GM23248 (cell line): Measurements from ENCODE around the gene POLR3H. TPM values are rescaled to one million over a fixed set of nuclear protein-coding genes. Genes with fewer than 3 reads are reported as not detected.
"Not testable (repeated sequence)": the region's sequence is repeated elsewhere in the genome, so short reads cannot be mapped to it uniquely, and the experiment has no call there.

Experiments
- DNase-seq: peaks from one replicate; pipeline ENCODE4 v3.0.0-alpha.2; 2015
- H2AFZ ChIP-seq: fragments of 200-600 bp; sonication (generic); 2 replicates; pipeline ENCODE4 v1.6.1; 2016; ENCODE audit warnings: antibody characterized with exemption
- H3F3A ChIP-seq: fragments of 200-600 bp; sonication (generic); 2 replicates; pipeline ENCODE4 v1.6.1; 2016; ENCODE audit warnings: mild to moderate bottlenecking, antibody characterized with exemption, mixed run types; ENCODE audit not compliant: insufficient read depth
- H3K27ac ChIP-seq: fragments of 200-600 bp; sonication (generic); 2 replicates; pipeline ENCODE4 v1.5.1; 2016; ENCODE audit warnings: mild to moderate bottlenecking
- H3K27me3 ChIP-seq: fragments of 200-600 bp; sonication (generic); replicated peaks from 2 replicates; pipeline ENCODE4 v1.6.1; 2016; ENCODE audit warnings: mild to moderate bottlenecking; ENCODE audit not compliant: insufficient read depth
- H3K36me3 ChIP-seq: fragments of 200-600 bp; sonication (generic); 2 replicates; pipeline ENCODE4 v1.6.1; 2016; ENCODE audit warnings: low read depth, mild to moderate bottlenecking
- H3K4me1 ChIP-seq: fragments of 200-600 bp; sonication (generic); 2 replicates; pipeline ENCODE4 v1.6.1; 2016; ENCODE audit warnings: mild to moderate bottlenecking; ENCODE audit not compliant: insufficient read depth
- H3K4me2 ChIP-seq: fragments of 200-600 bp; sonication (generic); one replicate; pipeline ENCODE4 v1.6.1; 2016; ENCODE audit warnings: mild to moderate bottlenecking; ENCODE audit not compliant: unreplicated experiment
- H3K4me3 ChIP-seq: fragments of 200-600 bp; sonication (generic); 2 replicates; pipeline ENCODE4 v1.5.1; 2016; ENCODE audit warnings: mild to moderate bottlenecking
- H3K79me2 ChIP-seq: fragments of 200-600 bp; sonication (generic); 2 replicates; pipeline ENCODE4 v1.6.1; 2016; ENCODE audit warnings: mild to moderate bottlenecking; ENCODE audit not compliant: insufficient read depth
- H3K9ac ChIP-seq: fragments of 200-600 bp; sonication (generic); 2 replicates; pipeline ENCODE4 v1.6.1; 2016; ENCODE audit warnings: mild to moderate bottlenecking
- H3K9me2 ChIP-seq: fragments of 200-600 bp; sonication (generic); 2 replicates; pipeline ENCODE4 v1.6.1; 2016; ENCODE audit warnings: mixed run types, mild to moderate bottlenecking, moderate library complexity; ENCODE audit not compliant: insufficient read depth
- H3K9me3 ChIP-seq: fragments of 200-600 bp; sonication (generic); one replicate; pipeline ENCODE4 v1.6.1; 2017; ENCODE audit warnings: low read depth
- H4K20me1 ChIP-seq: fragments of 200-600 bp; sonication (generic); 2 replicates; pipeline ENCODE4 v1.6.0; 2016; ENCODE audit not compliant: insufficient read depth
- EZH2 ChIP-seq: fragments of 200-600 bp; sonication (generic); IDR thresholded peaks from 2 replicates; pipeline ENCODE4 v1.6.1; 2018; ENCODE audit warnings: antibody characterized with exemption, mild to moderate bottlenecking; ENCODE audit not compliant: insufficient read depth, poor library complexity, severe bottlenecking
- EZH2phosphoT487 ChIP-seq: fragments of 200-600 bp; sonication (generic); IDR thresholded peaks from 2 replicates; pipeline ENCODE4 v1.6.1; 2018; ENCODE audit warnings: antibody characterized with exemption, moderate library complexity, mild to moderate bottlenecking, low read depth; ENCODE audit not compliant: insufficient read depth
- WGBS, 2 experiments: methylation state at CpG; one replicate each; pipeline ENCODE4 v1.1.6; 2015 to 2017; ENCODE audit warnings: low lambda C conversion rate in 2 of 2, low coverage in 1 of 2; ENCODE audit errors: missing lambda C conversion rate in 2 of 2; 5-methylcytosine and 5-hydroxymethylcytosine counted together
- in situ Hi-C: fragments of 300-500 bp; cut with MboI; formaldehyde crosslinking; loops from 2 replicates; pipeline ENCODE4 v1.15.0; 2020
- polyA plus RNA-seq: library from polyadenylated mRNA; unstranded; fragments of >200 nt; fragmentation: Nextera tagmentation; extraction: Ambion mirVana; gene quantifications from 2 replicates; pipeline ENCODE4 v1.2.1, GENCODE V29; 2016
- total RNA-seq: library from RNA; depleted of rRNA; stranded (reverse); fragments of >200 nt; shearing (Covaris generic); gene quantifications from 2 replicates; pipeline ENCODE4 v1.2.3, GENCODE V29; 2014

The POLR3H gene
- total and polyA plus RNA-seq, 2 experiments from 2014 or later: 21.2 to 49.6 TPM

DNA sequence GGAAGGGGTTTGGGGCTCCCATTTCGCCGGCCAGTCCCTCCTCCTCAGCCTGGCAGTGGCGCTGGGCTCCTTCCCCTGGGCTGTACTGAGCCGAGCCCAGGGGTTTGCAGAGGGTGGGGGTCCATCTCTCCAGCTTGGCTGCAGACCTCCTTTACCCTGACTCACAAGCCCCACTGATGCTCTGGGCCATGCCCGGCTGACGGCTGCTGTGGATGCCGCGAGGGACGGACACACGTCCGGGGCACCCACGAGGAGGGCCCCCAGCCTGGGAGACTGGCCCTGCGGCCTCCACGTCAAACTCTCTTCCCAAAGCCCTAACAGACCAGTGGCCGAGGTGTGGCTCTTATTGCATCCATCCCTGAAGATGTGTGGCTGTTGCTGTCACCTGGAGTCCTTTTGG is 31.3 kb upstream of the POLR3H start:
- Histone ChIP-seq H3K9me2 (no peaks in the 10 kb centered on the region), H3K27me3 (no peaks in the 10 kb centered on the region), H3K4me1 (no peaks in the 10 kb centered on the region), H4K20me1 (no peaks in the 10 kb centered on the region), H3K36me3 (no peaks in the 10 kb centered on the region; the same call in 1 of the 2 replicates), H3K79me2 (no peaks in the 10 kb centered on the region), H3K27ac (no peak overlapping the region), H3K9ac (no peak overlapping the region), H3K4me3 (no peak overlapping the region), H3F3A (no peaks in the 10 kb centered on the region), H2AFZ (no peak overlapping the region), H3K4me2 (no peak overlapping the region), H3K9me3 (no peaks in the 10 kb centered on the region)
- 79 to 80% methylated on average over 15 of the region's 15 CpGs for WGBS, 2 experiments
- DNase-seq: no peak
- in situ Hi-C loops: no loop called here
- TF ChIP-seq EZH2 (no peak), EZH2phosphoT487 (no peak)

GRCh38 chr22:41574847-41575381 is 30.6 kb upstream of the POLR3H start:
- WGBS, 2 experiments: 68 to 69% methylated on average over 24 to 25 of the region's 26 CpGs
- peak; percentile 35 for DNase-seq
- in situ Hi-C loops: no loop called here

DNA sequence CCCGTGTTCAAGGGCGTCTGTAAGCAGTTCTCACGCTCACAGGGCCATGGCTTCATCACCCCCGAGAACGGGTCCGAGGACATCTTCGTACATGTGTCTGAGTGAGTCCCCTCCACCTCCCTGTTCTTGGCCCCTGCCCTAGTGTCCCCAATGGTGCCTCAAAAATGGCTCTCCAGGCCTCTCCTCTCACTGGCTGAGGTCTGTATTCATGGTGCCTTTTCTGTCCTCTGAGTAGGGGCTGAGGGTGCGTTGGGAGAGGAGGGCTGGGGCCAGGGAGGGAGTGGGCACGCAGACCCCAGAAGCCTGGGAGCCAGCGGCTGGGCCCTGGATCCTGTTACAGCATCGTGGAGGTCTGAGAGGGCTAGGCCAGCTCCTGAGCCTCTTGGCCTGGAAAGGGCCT is 29.4 kb upstream of the POLR3H start:
- Histone ChIP-seq H4K20me1 (no peaks in the 10 kb centered on the region), H3K4me1 (no peaks in the 10 kb centered on the region), H2AFZ (no peak overlapping the region), H3K27ac (no peak overlapping the region), H3K9me3 (no peaks in the 10 kb centered on the region), H3K27me3 (no peaks in the 10 kb centered on the region), H3K4me3 (no peak overlapping the region), H3K4me2 (no peak overlapping the region), H3K9me2 (no peaks in the 10 kb centered on the region), H3F3A (no peaks in the 10 kb centered on the region), H3K9ac (no peak overlapping the region), H3K79me2 (no peaks in the 10 kb centered on the region), H3K36me3 (no peaks in the 10 kb centered on the region; the same call in 1 of the 2 replicates)
- no peak for TF ChIP-seq EZH2phosphoT487
- no peak for TF ChIP-seq EZH2
- DNase-seq: no peak
- WGBS, 2 experiments: 85% methylated on average over 11 of the region's 11 CpGs
- in situ Hi-C loops: no loop called here

More at GRCh38 chr22:41574847-41575381, 30.6 kb upstream of the POLR3H start:
- no peaks in the 10 kb centered on the region for H3F3A ChIP-seq
- no peaks in the 10 kb centered on the region for H3K9me2 ChIP-seq
- no peaks in the 10 kb centered on the region for H3K9me3 ChIP-seq
- H3K27me3 ChIP-seq: no peaks in the 10 kb centered on the region
- no peak overlapping the region for H3K4me2 ChIP-seq
- no peak overlapping the region for H2AFZ ChIP-seq
- no peak overlapping the region for H3K4me3 ChIP-seq
- no peak overlapping the region for H3K9ac ChIP-seq
- H3K36me3 ChIP-seq: no peaks in the 10 kb centered on the region; the same call in 1 of the 2 replicates
- H4K20me1 ChIP-seq: no peaks in the 10 kb centered on the region
- TF ChIP-seq EZH2 (no peak), EZH2phosphoT487 (no peak)
- no peak overlapping the region for H3K27ac ChIP-seq
- H3K79me2 ChIP-seq: no peaks in the 10 kb centered on the region
- no peaks in the 10 kb centered on the region for H3K4me1 ChIP-seq

GRCh38 chr22:41572305-41572704 is 28.0 kb upstream of the POLR3H start:
- H3K4me2 ChIP-seq, H3K9me3 ChIP-seq, H3K9me2 ChIP-seq, H3K4me1 ChIP-seq, H3K27ac ChIP-seq, H3K4me3 ChIP-seq, H2AFZ ChIP-seq, H3K9ac ChIP-seq, DNase-seq, H3K79me2 ChIP-seq, H3F3A ChIP-seq, H4K20me1 ChIP-seq, H3K27me3 ChIP-seq, H3K36me3 ChIP-seq, in situ Hi-C loops: not testable (repeated sequence)
- WGBS, 2 experiments: 91 to 96% methylated on average over 3 of the region's 3 CpGs

DNA sequence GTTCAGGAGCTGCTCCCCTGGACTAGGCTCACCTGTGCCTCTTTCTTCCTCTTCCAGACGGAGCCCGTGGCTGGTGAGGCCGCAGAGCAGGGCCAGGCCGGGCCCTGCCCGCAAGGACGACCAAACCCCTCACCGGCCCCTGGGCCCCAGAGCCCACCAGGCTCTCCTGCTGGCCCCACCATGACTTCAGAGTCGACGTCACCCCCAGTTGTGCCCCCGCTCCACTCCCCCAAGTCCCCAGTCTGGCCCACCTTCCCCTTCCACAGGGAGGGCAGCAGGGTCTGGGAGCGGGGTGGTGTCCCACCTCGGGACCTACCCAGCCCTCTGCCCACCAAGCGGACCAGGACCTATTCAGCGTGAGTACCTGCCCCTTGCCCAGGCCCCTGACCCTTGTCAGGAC is 27.5 kb upstream of the POLR3H start:
- no peak overlapping the region for H3K4me3 ChIP-seq
- H3K36me3 ChIP-seq: no peaks in the 10 kb centered on the region
- no peaks in the 10 kb centered on the region for H3K4me1 ChIP-seq
- no peak for TF ChIP-seq EZH2phosphoT487
- TF ChIP-seq EZH2: no peak
- H3K79me2 ChIP-seq: no peaks in the 10 kb centered on the region
- H3F3A ChIP-seq: no peaks in the 10 kb centered on the region
- H3K9me3 ChIP-seq: no peaks in the 10 kb centered on the region
- no peaks in the 10 kb centered on the region for H3K27me3 ChIP-seq
- no peak overlapping the region for H2AFZ ChIP-seq
- no peak overlapping the region for H3K4me2 ChIP-seq
- H3K9me2 ChIP-seq: no peaks in the 10 kb centered on the region
- H3K9ac ChIP-seq: no peak overlapping the region
- H4K20me1 ChIP-seq: no peaks in the 10 kb centered on the region
- DNase-seq: no peak
- H3K27ac ChIP-seq: no peak overlapping the region
- in situ Hi-C loops: no loop called here
- WGBS, 2 experiments: 93 to 96% methylated on average over 5 to 14 of the region's 14 CpGs
